ENCODE measurements around the gene BTRC. TPM values are rescaled to one million over a fixed set of nuclear protein-coding genes. Genes with fewer than 3 reads are reported as not detected.

The BTRC gene
- total RNA-seq, 4 donors from 2014 or later, result 12.6 to 26.5 (median 20.7) TPM

GRCh38 chr10:101572785-101573184, 218.8 kb downstream of the BTRC start:
- peaks cover 0 to 8% of the 10 kb centered on the region in 2 donors for H3K9me3 ChIP-seq
- TF ChIP-seq POLR2A (IDR thresholded peaks at IDR 0.05), result no peak
- TF ChIP-seq CTCF (IDR thresholded peaks at IDR 0.05), result no peak
- intact Hi-C loops (cut with DNase I; ENCODE audit: low total_unique reads), result no loop called here
- no peaks in the 10 kb centered on the region for H3K36me3 ChIP-seq
- peaks cover 9 to 13% of the 10 kb centered on the region in 2 donors for H3K27me3 ChIP-seq
- peaks cover 0 to 15% of the 10 kb centered on the region in 2 donors for H3K4me1 ChIP-seq
- H3K4me3 ChIP-seq, result no peak overlapping the region
- no peak overlapping the region for H3K27ac ChIP-seq
- DNase-seq, result no peak

GRCh38 chr10:101573885-101574753, 220.2 kb downstream of the BTRC start:
- Histone ChIP-seq H3K27me3 (peaks cover 9% of the 10 kb centered on the region in 2 donors), H3K4me3 (no peak overlapping the region), H3K27ac (no peak overlapping the region), H3K9me3 (peaks cover 0 to 8% of the 10 kb centered on the region in 2 donors), H3K4me1 (peaks cover 0 to 15% of the 10 kb centered on the region in 2 donors), H3K36me3 (no peaks in the 10 kb centered on the region)
- intact Hi-C loops (cut with DNase I; ENCODE audit: low total_unique reads), result no loop called here
- TF ChIP-seq POLR2A (IDR thresholded peaks at IDR 0.05) (no peak), CTCF (IDR thresholded peaks at IDR 0.05) (no peak)
- no peak for DNase-seq

GRCh38 chr10:101575091-101575490, 221.1 kb downstream of the BTRC start:
- H3K4me3 ChIP-seq, result no peak overlapping the region
- H3K27me3 ChIP-seq, result no peaks in the 10 kb centered on the region
- peaks cover 0 to 8% of the 10 kb centered on the region in 2 donors for H3K9me3 ChIP-seq
- no peak overlapping the region for H3K27ac ChIP-seq
- peaks cover 0 to 6% of the 10 kb centered on the region in 2 donors for H3K4me1 ChIP-seq
- DNase-seq, result no peak
- intact Hi-C loops (cut with DNase I; ENCODE audit: low total_unique reads), result no loop called here
- no peak for TF ChIP-seq CTCF (IDR thresholded peaks at IDR 0.05)
- TF ChIP-seq POLR2A (IDR thresholded peaks at IDR 0.05), result no peak
- no peaks in the 10 kb centered on the region for H3K36me3 ChIP-seq

- intact Hi-C loops (cut with DNase I; ENCODE audit: low total_unique reads), result no loop called here
- Histone ChIP-seq H3K36me3 (no peaks in the 10 kb centered on the region), H3K9me3 (peaks cover 0 to 8% of the 10 kb centered on the region in 2 donors), H3K27ac (no peak overlapping the region), H3K27me3 (no peaks in the 10 kb centered on the region), H3K4me3 (no peak overlapping the region), H3K4me1 (peaks cover 0 to under 1% of the 10 kb centered on the region in 2 donors)
- TF ChIP-seq POLR2A (IDR thresholded peaks at IDR 0.05), result no peak
- no peak for TF ChIP-seq CTCF (IDR thresholded peaks at IDR 0.05)
- no peak for DNase-seq
Observed at GRCh38 chr10:101575580-101576210, 221.7 kb downstream of the BTRC start.
